ENCODE measurements around the gene FATE1.

DNA sequence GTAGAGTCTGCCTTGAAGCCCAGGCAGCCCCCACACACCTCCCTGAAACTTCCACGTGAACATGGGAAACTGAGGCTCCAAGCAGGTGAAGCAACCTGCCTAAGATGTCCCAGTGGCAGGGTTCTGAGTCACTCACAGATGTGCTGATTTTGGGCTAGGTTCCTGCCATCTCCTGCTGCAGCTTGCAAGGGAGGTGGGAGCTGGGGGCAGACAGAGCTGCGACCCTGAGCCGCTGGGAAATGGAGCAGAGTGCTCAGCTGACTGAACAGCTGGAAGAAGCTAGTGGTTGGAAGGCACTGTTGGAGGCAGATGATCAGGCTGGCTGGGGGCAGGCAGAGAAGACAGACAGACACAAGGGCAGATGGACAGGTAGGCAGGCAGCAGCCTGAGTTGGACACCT lies 3.6 kb upstream of the FATE1 start:
- TF ChIP-seq, protein P1, sequence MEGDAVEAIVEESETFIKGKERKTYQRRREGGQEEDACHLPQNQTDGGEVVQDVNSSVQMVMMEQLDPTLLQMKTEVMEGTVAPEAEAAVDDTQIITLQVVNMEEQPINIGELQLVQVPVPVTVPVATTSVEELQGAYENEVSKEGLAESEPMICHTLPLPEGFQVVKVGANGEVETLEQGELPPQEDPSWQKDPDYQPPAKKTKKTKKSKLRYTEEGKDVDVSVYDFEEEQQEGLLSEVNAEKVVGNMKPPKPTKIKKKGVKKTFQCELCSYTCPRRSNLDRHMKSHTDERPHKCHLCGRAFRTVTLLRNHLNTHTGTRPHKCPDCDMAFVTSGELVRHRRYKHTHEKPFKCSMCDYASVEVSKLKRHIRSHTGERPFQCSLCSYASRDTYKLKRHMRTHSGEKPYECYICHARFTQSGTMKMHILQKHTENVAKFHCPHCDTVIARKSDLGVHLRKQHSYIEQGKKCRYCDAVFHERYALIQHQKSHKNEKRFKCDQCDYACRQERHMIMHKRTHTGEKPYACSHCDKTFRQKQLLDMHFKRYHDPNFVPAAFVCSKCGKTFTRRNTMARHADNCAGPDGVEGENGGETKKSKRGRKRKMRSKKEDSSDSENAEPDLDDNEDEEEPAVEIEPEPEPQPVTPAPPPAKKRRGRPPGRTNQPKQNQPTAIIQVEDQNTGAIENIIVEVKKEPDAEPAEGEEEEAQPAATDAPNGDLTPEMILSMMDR (conservative IDR thresholded peaks at IDR 0.05; ENCODE audit: low read depth, low read length), result no peak
- TF ChIP-seq EZH2 (IDR thresholded peaks at IDR 0.05; ENCODE audit: low read length, unreplicated experiment) (no peak), EZH2phosphoT487 (IDR thresholded peaks at IDR 0.05; ENCODE audit: borderline replicate concordance, low read length) (no peak)

Measured in PC-3 (cell line).